CD8-positive, alpha-beta memory T cell (primary cell): Measurements from ENCODE around the gene UNC119. TPM values are rescaled to one million over a fixed set of nuclear protein-coding genes. Genes with fewer than 3 reads are reported as not detected.
A peak's percentile ranks its signal among the peaks of the same experiment; 100 is the strongest.

Source experiments
- CTCF ChIA-PET: fragments of 350-600 bp; sonication (Branson Sonifier 250); formaldehyde crosslinking; loops from one replicate; lab custom pipeline; 2021; ENCODE audit warnings: antibody characterized with exemption; lab: Charles Lee
- POLR2A ChIA-PET: fragments of 350-600 bp; sonication (Branson Sonifier 250); formaldehyde crosslinking; loops from one replicate; lab custom pipeline; 2021; ENCODE audit warnings: antibody characterized with exemption; lab: Charles Lee
- DNase-seq, 5 donors: peaks; one replicate each; pipeline versions ENCODE4 v3.0.0 to v3.0.0-alpha.2; 2020 to 2022; ENCODE audit warnings: mixed read lengths in 1 of 5
- H3K27ac ChIP-seq: one replicate; pipeline ENCODE4 v1.7.0; 2013; ENCODE audit warnings: low read depth, mild to moderate bottlenecking, low read length, moderate library complexity
- H3K27me3 ChIP-seq: 2 replicates; pipeline ENCODE4 v1.7.0; 2013; ENCODE audit warnings: low read length, mild to moderate bottlenecking; ENCODE audit not compliant: insufficient read depth, poor library complexity, severe bottlenecking
- H3K36me3 ChIP-seq: 2 replicates; pipeline ENCODE4 v1.7.0; 2013; ENCODE audit warnings: mild to moderate bottlenecking, low read length, moderate library complexity; ENCODE audit not compliant: insufficient read depth
- H3K4me1 ChIP-seq: 2 replicates; pipeline ENCODE4 v1.7.0; 2013; ENCODE audit warnings: mild to moderate bottlenecking, low read length, moderate library complexity; ENCODE audit not compliant: insufficient read depth
- H3K4me3 ChIP-seq: 2 replicates; pipeline ENCODE4 v1.7.0; 2013; ENCODE audit warnings: mild to moderate bottlenecking, low read length
- H3K9me3 ChIP-seq: 2 replicates; pipeline ENCODE4 v1.7.0; 2013; ENCODE audit warnings: mild to moderate bottlenecking, low read length
- H3K27ac Mint-ChIP-seq, 8 donors: one replicate each; pipeline ENCODE4 v1.8.0; 2020 to 2021; ENCODE audit warnings: mixed read lengths in 8 of 8, mild to moderate bottlenecking in 6 of 8, inconsistent platforms in 3 of 8, moderate library complexity in 3 of 8
- H3K27me3 Mint-ChIP-seq, 2 donors: one replicate each; pipeline ENCODE4 v1.8.0; 2020 to 2021; ENCODE audit warnings: mixed read lengths in 2 of 2, mild to moderate bottlenecking in 1 of 2, moderate library complexity in 1 of 2
- H3K36me3 Mint-ChIP-seq, 3 donors: one replicate each; pipeline ENCODE4 v1.8.0; 2020 to 2021; ENCODE audit warnings: mixed read lengths in 3 of 3, inconsistent platforms in 1 of 3, mild to moderate bottlenecking in 1 of 3
- H3K4me1 Mint-ChIP-seq, 3 donors: one replicate each; pipeline ENCODE4 v1.8.0; 2020 to 2021; ENCODE audit warnings: mixed read lengths in 3 of 3, inconsistent platforms in 1 of 3, mild to moderate bottlenecking in 1 of 3
- H3K4me3 Mint-ChIP-seq, 7 donors: one replicate each; pipeline ENCODE4 v1.8.0; 2020 to 2021; ENCODE audit warnings: mixed read lengths in 7 of 7, mild to moderate bottlenecking in 6 of 7, moderate library complexity in 4 of 7, inconsistent platforms in 2 of 7
- H3K9me3 Mint-ChIP-seq, 5 donors: one replicate each; pipeline ENCODE4 v1.8.0; 2020 to 2022; ENCODE audit warnings: mixed read lengths in 5 of 5, mild to moderate bottlenecking in 3 of 5, moderate library complexity in 2 of 5, inconsistent platforms in 1 of 5
- polyA plus RNA-seq: library from polyadenylated mRNA; unstranded; fragments of 300-500 nt; fragmentation: Illumina TruSeq; gene quantifications from one replicate; pipeline ENCODE4 v1.2.3, GENCODE V29; 2021
- total RNA-seq, 2 experiments: library from RNA; stranded (reverse); gene quantifications; one replicate each; pipeline ENCODE4 v1.2.3, GENCODE V29; 2021

The UNC119 gene
- total and polyA plus RNA-seq, 3 experiments from 2014 or later, result 21.9 to 29.1 (median 28.9) TPM

- Histone ChIP-seq H3K36me3 (peaks cover 16% of the 10 kb centered on the region), H3K4me3 (no peak overlapping the region), H3K27ac (no peak overlapping the region), H3K4me1 (no peaks in the 10 kb centered on the region), H3K9me3 (no peaks in the 10 kb centered on the region), H3K27me3 (no peaks in the 10 kb centered on the region)
- peaks cover 2 to 19% (median 5%) of the 10 kb centered on the region in 3 donors for H3K36me3 Mint-ChIP-seq
- peaks cover 0 to 4% (median 0%) of the 10 kb centered on the region in 3 donors for H3K4me1 Mint-ChIP-seq
- no peak overlapping the region for H3K27ac Mint-ChIP-seq
- DNase-seq, result no peak
- no peak overlapping the region for H3K4me3 Mint-ChIP-seq
- no peaks in the 10 kb centered on the region for H3K27me3 Mint-ChIP-seq
- POLR2A ChIA-PET, result no interaction called here
- CTCF ChIA-PET, result no interaction called here
- no peaks in the 10 kb centered on the region for H3K9me3 Mint-ChIP-seq
These were observed 33.4 kb upstream of the UNC119 start for GRCh38 chr17:28585851-28586250.

- no peak overlapping the region for H3K27ac Mint-ChIP-seq
- H3K9me3 ChIP-seq, result no peaks in the 10 kb centered on the region
- H3K27ac ChIP-seq, result no peak overlapping the region
- no peaks in the 10 kb centered on the region for H3K9me3 Mint-ChIP-seq
- no peak overlapping the region for H3K4me3 ChIP-seq
- ChIA-PET POLR2A (no interaction called here), CTCF (no interaction called here)
- peaks cover 0 to 4% (median 0%) of the 10 kb centered on the region in 3 donors for H3K4me1 Mint-ChIP-seq
- no peaks in the 10 kb centered on the region for H3K4me1 ChIP-seq
- peaks cover 16% of the 10 kb centered on the region for H3K36me3 ChIP-seq
- no peak overlapping the region for H3K4me3 Mint-ChIP-seq
- H3K36me3 Mint-ChIP-seq, result peaks cover 2 to 17% (median 5%) of the 10 kb centered on the region in 3 donors
- no peaks in the 10 kb centered on the region for H3K27me3 Mint-ChIP-seq
- DNase-seq, result no peak
- no peaks in the 10 kb centered on the region for H3K27me3 ChIP-seq
These were observed 32.0 kb upstream of the UNC119 start for GRCh38 chr17:28584434-28584833.

- no peak overlapping the region for H3K4me3 ChIP-seq
- POLR2A ChIA-PET, result no interaction called here
- peaks cover 2 to 14% (median 5%) of the 10 kb centered on the region in 3 donors for H3K36me3 Mint-ChIP-seq
- peaks cover under 1% of the 10 kb centered on the region for H3K4me1 ChIP-seq
- peaks cover 16% of the 10 kb centered on the region for H3K36me3 ChIP-seq
- H3K9me3 ChIP-seq, result no peaks in the 10 kb centered on the region
- H3K4me3 Mint-ChIP-seq, result no peak overlapping the region
- CTCF ChIA-PET, result no interaction called here
- H3K27me3 ChIP-seq, result no peaks in the 10 kb centered on the region
- no peak overlapping the region for H3K27ac ChIP-seq
- no peaks in the 10 kb centered on the region for H3K4me1 Mint-ChIP-seq
- H3K9me3 Mint-ChIP-seq, result no peaks in the 10 kb centered on the region
- no peaks in the 10 kb centered on the region for H3K27me3 Mint-ChIP-seq
- DNase-seq, result no peak
- H3K27ac Mint-ChIP-seq, result no peak overlapping the region
These were observed 30.1 kb upstream of the UNC119 start for GRCh38 chr17:28582513-28582912.

- Mint-ChIP-seq H3K9me3 (no peaks in the 10 kb centered on the region), H3K4me3 (no peak overlapping the region), H3K4me1 (peaks cover 12 to 14% (median 13%) of the 10 kb centered on the region in 3 donors), H3K36me3 (peaks cover 2 to 11% (median 4%) of the 10 kb centered on the region in 3 donors), H3K27ac (peak overlapping the region in 1 of 8 donors; percentile 43), H3K27me3 (no peaks in the 10 kb centered on the region)
- Histone ChIP-seq H3K27ac (no peak overlapping the region), H3K4me1 (peaks cover 11% of the 10 kb centered on the region), H3K27me3 (no peaks in the 10 kb centered on the region), H3K9me3 (no peaks in the 10 kb centered on the region), H3K36me3 (peaks cover 12% of the 10 kb centered on the region), H3K4me3 (no peak overlapping the region)
- DNase-seq, result no peak
- POLR2A ChIA-PET, result no interaction called here
- CTCF ChIA-PET, result no interaction called here
These were observed 28.5 kb upstream of the UNC119 start for GRCh38 chr17:28580959-28581358.

- peaks cover 5% of the 10 kb centered on the region for H3K36me3 ChIP-seq
- no peaks in the 10 kb centered on the region for H3K9me3 ChIP-seq
- Mint-ChIP-seq H3K9me3 (no peaks in the 10 kb centered on the region), H3K27me3 (no peaks in the 10 kb centered on the region), H3K27ac (peak overlapping the region in 1 of 8 donors; percentile 39), H3K36me3 (no peaks in the 10 kb centered on the region), H3K4me1 (peaks cover 16 to 19% (median 17%) of the 10 kb centered on the region in 3 donors), H3K4me3 (no peak overlapping the region)
- POLR2A ChIA-PET, result no interaction called here
- no peak overlapping the region for H3K27ac ChIP-seq
- H3K4me3 ChIP-seq, result no peak overlapping the region
- H3K27me3 ChIP-seq, result no peaks in the 10 kb centered on the region
- DNase-seq, result no peak
- H3K4me1 ChIP-seq, result peaks cover 19% of the 10 kb centered on the region
- CTCF ChIA-PET, result no interaction called here
These were observed 27.1 kb upstream of the UNC119 start for GRCh38 chr17:28579526-28579925.

- Histone ChIP-seq H3K27me3 (no peaks in the 10 kb centered on the region), H3K4me3 (no peak overlapping the region), H3K4me1 (peaks cover 19% of the 10 kb centered on the region), H3K36me3 (peaks cover under 1% of the 10 kb centered on the region), H3K27ac (no peak overlapping the region), H3K9me3 (no peaks in the 10 kb centered on the region)
- peaks cover 0 to 2% (median 2%) of the 10 kb centered on the region in 3 donors for H3K36me3 Mint-ChIP-seq
- CTCF ChIA-PET, result interaction anchor here (1.1 kb wide), 1 partner anchor 68 kb away, joined by 3 read pairs; no protein-coding TSS in a partner anchor
- no peaks in the 10 kb centered on the region for H3K9me3 Mint-ChIP-seq
- peak overlapping the region in 2 of 8 donors; percentile 27 to 33 for H3K27ac Mint-ChIP-seq
- no peak for DNase-seq
- H3K4me1 Mint-ChIP-seq, result peaks cover 16 to 25% (median 18%) of the 10 kb centered on the region in 3 donors
- POLR2A ChIA-PET, result no interaction called here
- no peak overlapping the region for H3K4me3 Mint-ChIP-seq
- no peaks in the 10 kb centered on the region for H3K27me3 Mint-ChIP-seq
These were observed 26.1 kb upstream of the UNC119 start for GRCh38 chr17:28578246-28579195.

- Mint-ChIP-seq H3K4me1 (peaks cover 22 to 36% (median 26%) of the 10 kb centered on the region in 3 donors), H3K9me3 (no peaks in the 10 kb centered on the region), H3K27me3 (no peaks in the 10 kb centered on the region), H3K36me3 (peaks cover 0 to 2% (median 2%) of the 10 kb centered on the region in 3 donors), H3K27ac (peak overlapping the region in 3 of 8 donors; percentile 87 to 94 (median 88)), H3K4me3 (peak overlapping the region in 2 of 7 donors; percentile 23 to 81)
- DNase-seq, result no peak
- peak overlapping the region; percentile 55 for H3K27ac ChIP-seq
- no peaks in the 10 kb centered on the region for H3K9me3 ChIP-seq
- H3K4me3 ChIP-seq, result peak overlapping the region; percentile 42
- H3K4me1 ChIP-seq, result peaks cover 28% of the 10 kb centered on the region
- no peaks in the 10 kb centered on the region for H3K27me3 ChIP-seq
- ChIA-PET POLR2A (interaction anchor here (0.9 to 2.0 kb wide), 3 partner anchors 21 to 27 kb away, joined by 3 to 12 read pairs (median 10); no protein-coding TSS in a partner anchor), CTCF (no interaction called here)
- H3K36me3 ChIP-seq, result no peaks in the 10 kb centered on the region
These were observed 25.0 kb upstream of the UNC119 start for GRCh38 chr17:28577466-28577824.
